AG04450 (cell line): ENCODE results near the gene NEDD4L. TPM values are rescaled to one million over a fixed set of nuclear protein-coding genes. Genes with fewer than 3 reads are reported as not detected.

ENCODE experiments used
- CTCF ChIA-PET: fragments of 300-600, 350-600 bp; formaldehyde crosslinking; extraction: SDS; loops from one replicate; lab custom pipeline; 2022; ENCODE audit warnings: antibody characterized with exemption, inconsistent platforms; lab: Charles Lee
- POLR2A ChIA-PET: fragments of 350-600 bp; formaldehyde crosslinking; extraction: SDS; loops from one replicate; lab custom pipeline; 2021; ENCODE audit warnings: antibody characterized with exemption, inconsistent platforms; lab: Yijun Ruan, JAX
- DNase-seq: peaks from one replicate; pipeline ENCODE4 v3.0.0-alpha.2; 2011; ENCODE audit warnings: low read depth, low spot score
- H3K27ac ChIP-seq: one replicate; pipeline ENCODE4 v1.5.1; 2012; ENCODE audit warnings: low read depth, low read length, control low read depth
- H3K27me3 ChIP-seq: one replicate; pipeline ENCODE4 v1.6.0; 2012; ENCODE audit warnings: low read length; ENCODE audit not compliant: control insufficient read depth, insufficient read depth
- H3K4me3 ChIP-seq: 2 replicates; pipeline ENCODE4 v1.5.1; 2011; ENCODE audit warnings: mild to moderate bottlenecking, low read depth, low read length, control low read depth
- H3K9me3 ChIP-seq: 2 replicates; pipeline ENCODE4 v1.5.1; 2012; ENCODE audit warnings: low read length; ENCODE audit not compliant: control insufficient read depth, insufficient read depth
- polyA plus RNA-seq: library from polyadenylated mRNA; depleted of rRNA; stranded (reverse); fragments of >200 nt; gene quantifications from 2 replicates; pipeline ENCODE4 v1.2.3, GENCODE V29; 2011
- TF ChIP-seq, protein P1 (sequence below): IDR thresholded peaks from 2 replicates; pipeline ENCODE4 v1.5.1; 2011; ENCODE audit warnings: low read depth, low read length, control low read depth, inconsistent platforms

NEDD4L gene
- polyA plus RNA-seq, 1 experiment: 15.0 TPM

DNA sequence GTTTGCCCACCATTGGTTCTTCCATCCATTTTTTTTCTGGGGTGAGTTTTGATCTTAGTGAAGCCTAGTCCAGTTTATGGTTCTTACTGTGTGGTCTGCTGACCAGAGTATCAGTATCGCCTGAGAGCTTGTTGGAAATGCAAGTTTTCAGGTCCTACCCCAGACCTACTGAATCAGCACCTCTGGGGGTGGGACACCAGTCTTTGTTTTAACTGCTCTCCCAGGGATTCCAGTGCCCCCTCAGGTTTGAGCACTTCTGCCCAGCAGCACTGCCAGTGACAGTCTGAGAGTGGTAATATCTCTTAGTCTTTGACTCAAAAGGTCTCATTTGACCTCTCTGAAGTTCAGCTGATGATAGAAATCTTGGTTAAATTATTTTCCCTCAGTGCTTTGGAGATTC lies 315.6 kb downstream of the NEDD4L start:
- TF ChIP-seq, protein P1, sequence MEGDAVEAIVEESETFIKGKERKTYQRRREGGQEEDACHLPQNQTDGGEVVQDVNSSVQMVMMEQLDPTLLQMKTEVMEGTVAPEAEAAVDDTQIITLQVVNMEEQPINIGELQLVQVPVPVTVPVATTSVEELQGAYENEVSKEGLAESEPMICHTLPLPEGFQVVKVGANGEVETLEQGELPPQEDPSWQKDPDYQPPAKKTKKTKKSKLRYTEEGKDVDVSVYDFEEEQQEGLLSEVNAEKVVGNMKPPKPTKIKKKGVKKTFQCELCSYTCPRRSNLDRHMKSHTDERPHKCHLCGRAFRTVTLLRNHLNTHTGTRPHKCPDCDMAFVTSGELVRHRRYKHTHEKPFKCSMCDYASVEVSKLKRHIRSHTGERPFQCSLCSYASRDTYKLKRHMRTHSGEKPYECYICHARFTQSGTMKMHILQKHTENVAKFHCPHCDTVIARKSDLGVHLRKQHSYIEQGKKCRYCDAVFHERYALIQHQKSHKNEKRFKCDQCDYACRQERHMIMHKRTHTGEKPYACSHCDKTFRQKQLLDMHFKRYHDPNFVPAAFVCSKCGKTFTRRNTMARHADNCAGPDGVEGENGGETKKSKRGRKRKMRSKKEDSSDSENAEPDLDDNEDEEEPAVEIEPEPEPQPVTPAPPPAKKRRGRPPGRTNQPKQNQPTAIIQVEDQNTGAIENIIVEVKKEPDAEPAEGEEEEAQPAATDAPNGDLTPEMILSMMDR: no peak
- CTCF ChIA-PET: interaction anchor here (1.4 kb wide), 1 partner anchor 317 kb away, joined by 3 read pairs; no protein-coding TSS in a partner anchor
- POLR2A ChIA-PET: no interaction called here
- Histone ChIP-seq H3K27ac (no peak overlapping the region), H3K4me3 (no peak overlapping the region), H3K27me3 (no peaks in the 10 kb centered on the region), H3K9me3 (no peaks in the 10 kb centered on the region)
- DNase-seq: no peak

DNA sequence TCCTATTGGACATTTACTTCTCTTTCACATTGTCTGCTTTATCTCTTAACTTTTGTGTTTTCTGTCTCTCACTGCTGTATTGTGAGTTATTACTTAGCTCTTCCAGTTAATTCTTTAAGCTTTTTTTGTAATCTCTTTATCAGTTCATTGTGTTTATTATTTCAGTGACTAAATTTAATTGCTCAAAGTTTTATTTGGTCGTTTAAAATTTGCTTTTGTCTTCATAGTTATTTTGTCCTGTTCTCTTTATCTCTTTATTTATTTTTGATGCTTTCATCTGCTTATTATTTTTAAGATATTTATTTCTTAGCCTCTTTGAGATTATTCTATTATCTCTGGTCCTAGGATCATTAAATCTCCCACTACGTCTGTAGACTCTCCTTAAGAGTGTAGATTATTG lies 316.3 kb downstream of the NEDD4L start:
- Histone ChIP-seq H3K27ac (no peak overlapping the region), H3K4me3 (no peak overlapping the region), H3K27me3 (no peaks in the 10 kb centered on the region), H3K9me3 (no peaks in the 10 kb centered on the region)
- CTCF ChIA-PET: no interaction called here
- TF ChIP-seq, protein P1: no peak
- POLR2A ChIA-PET: interaction anchor here (0.6 kb wide), 1 partner anchor 113 kb away, joined by 4 read pairs; no protein-coding TSS in a partner anchor
- no peak for DNase-seq

DNA sequence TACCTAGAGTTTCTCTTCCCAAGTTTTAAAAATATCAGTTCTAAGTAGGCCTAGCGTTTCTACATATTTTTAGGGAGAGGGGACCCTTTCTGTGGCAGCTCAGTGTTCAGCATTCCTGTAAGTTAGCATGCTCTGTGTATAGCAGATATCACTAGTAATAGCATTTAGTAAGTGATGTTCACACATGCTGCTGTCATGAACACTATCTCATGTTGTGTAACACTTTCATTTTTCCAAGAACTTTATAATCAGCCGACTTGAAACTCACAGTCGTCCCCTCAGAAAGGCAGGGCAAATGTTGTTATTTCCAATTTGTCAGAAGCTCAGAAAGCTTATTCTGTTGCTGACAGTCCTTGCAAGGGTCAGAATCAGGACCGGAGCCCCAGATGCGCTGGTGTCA lies 317.2 kb downstream of the NEDD4L start:
- H3K4me3 ChIP-seq: no peak overlapping the region
- peak overlapping the region; percentile 22 for H3K27ac ChIP-seq
- H3K9me3 ChIP-seq: no peaks in the 10 kb centered on the region
- no peak for DNase-seq
- TF ChIP-seq, protein P1: no peak
- no peaks in the 10 kb centered on the region for H3K27me3 ChIP-seq
- ChIA-PET CTCF (interaction anchor here (0.9 kb wide), 1 partner anchor 403 kb away, joined by 5 read pairs; no protein-coding TSS in a partner anchor), POLR2A (no interaction called here)

DNA sequence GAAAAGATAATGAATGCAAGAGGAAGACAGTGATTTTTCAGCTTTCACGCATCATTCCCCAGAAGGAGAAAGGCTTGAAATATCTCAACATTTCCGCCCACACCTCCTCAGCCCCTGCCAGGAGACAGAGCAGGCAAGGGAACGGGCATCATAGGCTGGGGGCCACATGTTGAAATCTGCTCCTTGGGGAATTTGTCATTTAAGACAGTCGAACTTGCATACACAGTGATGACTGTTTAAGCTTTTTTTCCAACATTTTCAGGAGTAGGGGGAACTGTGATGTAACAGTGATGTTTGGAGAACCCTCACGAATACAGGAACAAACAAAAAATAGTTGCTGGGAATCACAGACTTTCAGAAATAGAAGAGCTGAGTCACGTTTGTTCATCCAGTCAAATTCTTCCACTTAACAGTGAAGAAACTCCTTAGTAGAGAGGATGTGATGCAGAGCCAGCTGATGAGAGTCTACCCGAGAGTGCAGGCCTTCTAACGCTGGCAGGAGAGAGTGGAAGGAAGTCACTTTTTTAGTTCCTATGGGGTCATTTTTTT lies 318.1 kb downstream of the NEDD4L start:
- ChIA-PET POLR2A (interaction anchor here (0.6 to 0.7 kb wide), 2 partner anchors 23 to 46 kb away, joined by 3 read pairs; no protein-coding TSS in a partner anchor), CTCF (no interaction called here)
- peak overlapping the region; percentile 96 for H3K27ac ChIP-seq
- TF ChIP-seq, protein P1: no peak
- peak; percentile 81 for DNase-seq
- no peaks in the 10 kb centered on the region for H3K9me3 ChIP-seq
- H3K27me3 ChIP-seq: no peaks in the 10 kb centered on the region
- H3K4me3 ChIP-seq: no peak overlapping the region

DNA sequence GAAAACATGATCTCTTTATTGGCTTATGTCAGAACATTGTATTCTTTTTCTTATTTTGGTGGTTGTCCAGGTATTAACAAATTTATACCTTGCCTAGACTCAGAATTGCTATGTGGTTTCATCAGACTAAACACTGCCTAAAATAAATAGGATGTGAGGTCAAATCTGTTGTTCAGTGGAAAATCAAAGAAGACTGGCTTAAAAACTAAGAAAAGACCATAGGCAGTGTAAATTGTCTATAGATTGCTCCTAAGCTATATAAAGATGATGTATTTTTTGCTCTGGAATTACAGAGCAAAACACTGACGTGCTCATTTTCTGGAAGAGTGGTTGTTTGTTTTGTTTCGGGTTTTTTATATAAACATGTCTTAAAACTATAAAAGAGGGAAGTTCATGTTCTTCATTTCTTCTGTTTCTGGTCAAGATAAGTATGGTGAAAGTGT lies 318.8 kb downstream of the NEDD4L start:
- Histone ChIP-seq H3K27ac (peak overlapping the region; percentile 96), H3K9me3 (no peaks in the 10 kb centered on the region), H3K27me3 (no peaks in the 10 kb centered on the region), H3K4me3 (no peak overlapping the region)
- ChIA-PET POLR2A (interaction anchor here (0.6 kb wide), 2 partner anchors 24 to 48 kb away, joined by 3 read pairs; no protein-coding TSS in a partner anchor), CTCF (no interaction called here)
- TF ChIP-seq, protein P1: no peak
- DNase-seq: no peak
